GM19239 (cell line): ENCODE measurements around the gene CHPF2.

Source experiments
- DNase-seq: peaks from one replicate; pipeline ENCODE4 v3.0.0; 2011; ENCODE audit warnings: low spot score; ENCODE audit not compliant: insufficient read length
- FAIRE-seq: peaks from 2 replicates; lab custom pipeline; 2011; peaks lifted over from hg19 to GRCh38; lab: Jason Lieb, UNC

CHPF2 gene

GRCh38 chr7:151244196-151244840 is 12.0 kb downstream of the CHPF2 start:
- DNase-seq (no peak), FAIRE-seq (peak; percentile 92)

GRCh38 chr7:151244841-151245346 is 12.6 kb downstream of the CHPF2 start:
- DNase-seq (no peak), FAIRE-seq (peak; percentile 48)

GRCh38 chr7:151245360-151246101 is 13.2 kb downstream of the CHPF2 start:
- FAIRE-seq = peak; percentile 28

GRCh38 chr7:151246102-151246850 is 14.0 kb downstream of the CHPF2 start:
- DNase-seq (no peak), FAIRE-seq (no peak)

More at GRCh38 chr7:151245360-151246101, 13.2 kb downstream of the CHPF2 start:
- DNase-seq = no peak

- FAIRE-seq (no peak), DNase-seq (no peak)
These were observed 14.7 kb downstream of the CHPF2 start for GRCh38 chr7:151246851-151247580.

- no peak for FAIRE-seq
These were observed 15.5 kb downstream of the CHPF2 start for GRCh38 chr7:151247611-151248345.

GRCh38 chr7:151248346-151249033 is 16.2 kb downstream of the CHPF2 start, which contains the start of gene SMARCD3:
Gene SMARCD3, minus strand, starts transcription at chr7:151248694. Its CDS starts 132 bp downstream, at chr7:151248562.
- no peak for DNase-seq
- no peak for FAIRE-seq

More at GRCh38 chr7:151247611-151248345, 15.5 kb downstream of the CHPF2 start:
- DNase-seq = no peak

GRCh38 chr7:151249034-151249731 is 16.9 kb downstream of the CHPF2 start:
- FAIRE-seq (no peak), DNase-seq (no peak)

- DNase-seq (no peak), FAIRE-seq (no peak)
These were observed 17.4 kb downstream of the CHPF2 start for GRCh38 chr7:151249732-151250072.

- no peak for FAIRE-seq
- DNase-seq = no peak
These were observed 18.2 kb downstream of the CHPF2 start for GRCh38 chr7:151250181-151251132.

GRCh38 chr7:151251328-151251688 is 19.0 kb downstream of the CHPF2 start:
- DNase-seq (no peak), FAIRE-seq (no peak)

- FAIRE-seq = no peak
- no peak for DNase-seq
These were observed 19.6 kb downstream of the CHPF2 start for GRCh38 chr7:151251689-151252560.

- DNase-seq (no peak), FAIRE-seq (no peak)
These were observed 20.2 kb downstream of the CHPF2 start for GRCh38 chr7:151252561-151252835.

- DNase-seq (no peak), FAIRE-seq (no peak)
These were observed 20.9 kb downstream of the CHPF2 start for GRCh38 chr7:151252961-151253711.

GRCh38 chr7:151254316-151254715 is 22.0 kb downstream of the CHPF2 start:
- FAIRE-seq = no peak

GRCh38 chr7:151254851-151255250 is 22.6 kb downstream of the CHPF2 start:
- FAIRE-seq (no peak), DNase-seq (no peak)

More at GRCh38 chr7:151254316-151254715, 22.0 kb downstream of the CHPF2 start:
- DNase-seq = no peak
